Ovary (tissue), 9 donors: ENCODE data around the gene KRTAP4-16. TPM values are rescaled to one million over a fixed set of nuclear protein-coding genes. Genes with fewer than 3 reads are reported as not detected.
"Not testable (repeated sequence)": the region's sequence is repeated elsewhere in the genome, so short reads cannot be mapped to it uniquely, and the experiment has no call there.

ENCODE experiments used
- DNase-seq, 5 donors: peaks; one replicate each; pipeline ENCODE4 v3.0.0-alpha.2; 2019 to 2020
- H3K27ac ChIP-seq, 2 donors: fragments of 200-600 bp; one replicate each; pipeline versions ENCODE4 v1.5.1 to v1.8.0; 2019 to 2022
- H3K27me3 ChIP-seq: fragments of 200-600 bp; one replicate; pipeline ENCODE4 v1.8.0; 2022
- H3K36me3 ChIP-seq: fragments of 200-600 bp; sonication (generic); one replicate; pipeline ENCODE4 v1.5.1; 2019
- H3K4me1 ChIP-seq: one replicate; pipeline ENCODE4 v1.8.1; 2013; ENCODE audit warnings: mild to moderate bottlenecking, moderate library complexity; ENCODE audit not compliant: insufficient read depth
- H3K4me3 ChIP-seq: fragments of 200-600 bp; sonication (generic); one replicate; pipeline ENCODE4 v1.5.1; 2017
- H3K9me3 ChIP-seq, 2 donors: fragments of 200-600 bp in 1 of 2; sonication (generic) in 1 of 2; one replicate each; pipeline versions ENCODE4 v1.5.1 to v1.8.1; 2013 to 2019; ENCODE audit warnings: mild to moderate bottlenecking in 1 of 2, moderate library complexity in 1 of 2
- EP300 ChIP-seq: sonication (generic); formaldehyde crosslinking; IDR thresholded peaks from one replicate; pipeline ENCODE4 v1.6.1; 2017; ENCODE audit warnings: antibody characterized with exemption
- POLR2A ChIP-seq: fragments of 450-650 bp; IDR thresholded peaks from one replicate; pipeline ENCODE4 v1.6.1; 2017; ENCODE audit warnings: antibody characterized with exemption, mild to moderate bottlenecking, moderate library complexity
- WGBS, 3 donors: extraction: QIAGEN DNeasy Blood & Tissue Kit in 1 of 3; methylation state at CpG; one replicate each; pipeline versions ENCODE4 v1.1.5 to v1.1.7; 2013 to 2017; 5-methylcytosine and 5-hydroxymethylcytosine counted together
- intact Hi-C, 4 donors: fragments of 100-400 bp; cut with DNase I; formaldehyde crosslinking; loops; one replicate each; pipeline versions ENCODE4 v1.11.0 to v1.15.1; 2022 to 2023
- polyA plus RNA-seq, 2 donors: library from polyadenylated mRNA; stranded (reverse); fragments of 200-250 nt in 1 of 2; fragments of 350-450 nt in 1 of 2; fragmentation: Illumina TruSeq in 1 of 2; extraction: RNeasy Lipid Tissue Mini Kit (QIAGEN cat#74804) in 1 of 2; gene quantifications; one replicate each; pipeline ENCODE4 v1.2.3, GENCODE V29; 2013 to 2014
- total RNA-seq, 7 donors: library from RNA; depleted of rRNA in 2 of 7; stranded (reverse); fragments of >200 nt in 2 of 7; fragmentation: NEBNext Ultra II Directional in 3 of 7; extraction: Animal tissue kit (Norgen Biotek cat#: 25700) in 3 of 7; gene quantifications; one replicate each; pipeline versions ENCODE4 v1.1.0 to v1.2.4, GENCODE V29; 2016 to 2023
- TF ChIP-seq, protein P1 (sequence below), 3 donors: fragments of 450-650 bp in 2 of 3; fragments of 200-600 bp in 1 of 3; IDR thresholded peaks; one replicate each; pipeline versions ENCODE4 v1.5.1 to v1.8.0; 2016 to 2022; ENCODE audit warnings: antibody characterized with exemption in 3 of 3, mild to moderate bottlenecking in 1 of 3
- donor health status: DM: no; HTN: no; CAD: no; lungs with moderate emphysema.
- donor health status: DM: no; HTN: no; CAD: no.
- donor health status: Bipolar disorder and iron deficiency.
- donor health status: DM: yes; HTN: yes; CAD: no.
- donor health status: DM: no; HTN: no; CAD: no.
- donor health status: DM: yes; HTN: yes; CAD: no.

KRTAP4-16 gene
- total and polyA plus RNA-seq, 9 donors = not detected

GRCh38 chr17:41063449-41063848, 38.6 kb downstream of the KRTAP4-16 start:
- no peak for DNase-seq
- no peaks in the 10 kb centered on the region for H3K27me3 ChIP-seq
- TF ChIP-seq, protein P1, sequence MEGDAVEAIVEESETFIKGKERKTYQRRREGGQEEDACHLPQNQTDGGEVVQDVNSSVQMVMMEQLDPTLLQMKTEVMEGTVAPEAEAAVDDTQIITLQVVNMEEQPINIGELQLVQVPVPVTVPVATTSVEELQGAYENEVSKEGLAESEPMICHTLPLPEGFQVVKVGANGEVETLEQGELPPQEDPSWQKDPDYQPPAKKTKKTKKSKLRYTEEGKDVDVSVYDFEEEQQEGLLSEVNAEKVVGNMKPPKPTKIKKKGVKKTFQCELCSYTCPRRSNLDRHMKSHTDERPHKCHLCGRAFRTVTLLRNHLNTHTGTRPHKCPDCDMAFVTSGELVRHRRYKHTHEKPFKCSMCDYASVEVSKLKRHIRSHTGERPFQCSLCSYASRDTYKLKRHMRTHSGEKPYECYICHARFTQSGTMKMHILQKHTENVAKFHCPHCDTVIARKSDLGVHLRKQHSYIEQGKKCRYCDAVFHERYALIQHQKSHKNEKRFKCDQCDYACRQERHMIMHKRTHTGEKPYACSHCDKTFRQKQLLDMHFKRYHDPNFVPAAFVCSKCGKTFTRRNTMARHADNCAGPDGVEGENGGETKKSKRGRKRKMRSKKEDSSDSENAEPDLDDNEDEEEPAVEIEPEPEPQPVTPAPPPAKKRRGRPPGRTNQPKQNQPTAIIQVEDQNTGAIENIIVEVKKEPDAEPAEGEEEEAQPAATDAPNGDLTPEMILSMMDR (IDR thresholded peaks at IDR 0.05) = no peak
- TF ChIP-seq EP300 (no peak), POLR2A (no peak)
- no peak overlapping the region for H3K4me3 ChIP-seq
- 88 to 91% (median 91%) methylated on average over 4 of the region's 4 CpGs for WGBS, 3 donors
- peaks cover 2% of the 10 kb centered on the region for H3K4me1 ChIP-seq
- no peak overlapping the region for H3K27ac ChIP-seq
- H3K9me3 ChIP-seq = no peaks in the 10 kb centered on the region
- no peaks in the 10 kb centered on the region for H3K36me3 ChIP-seq
- intact Hi-C loops = no loop called here

DNA sequence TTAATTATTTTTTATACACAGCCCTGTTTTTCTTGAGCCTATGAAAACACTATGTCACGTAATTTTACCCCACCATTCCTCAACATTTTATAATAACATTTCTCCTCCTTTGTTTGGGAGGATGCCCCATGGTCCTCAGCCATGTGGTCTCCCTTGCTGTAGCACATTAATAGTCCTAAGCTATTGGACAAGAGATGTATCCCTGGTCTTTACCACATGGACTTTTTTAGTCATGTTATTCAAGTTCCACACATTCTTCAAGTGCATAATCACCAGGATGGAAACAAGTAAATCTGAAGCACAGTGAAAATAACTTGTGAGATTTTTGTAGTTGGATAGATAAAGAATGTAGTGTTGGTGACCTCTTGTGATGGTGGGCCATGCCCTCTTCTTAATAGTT, 40.0 kb downstream of the KRTAP4-16 start:
- peaks cover 2% of the 10 kb centered on the region for H3K4me1 ChIP-seq
- intact Hi-C loops = no loop called here
- 9 to 20% (median 15%) methylated on average over 1 of the region's 1 CpG for WGBS, 3 donors
- no peaks in the 10 kb centered on the region for H3K27me3 ChIP-seq
- no peak overlapping the region for H3K27ac ChIP-seq
- H3K36me3 ChIP-seq = no peaks in the 10 kb centered on the region
- DNase-seq = no peak
- H3K4me3 ChIP-seq = no peak overlapping the region
- H3K9me3 ChIP-seq = no peaks in the 10 kb centered on the region
- TF ChIP-seq POLR2A (no peak), EP300 (no peak)
- TF ChIP-seq, protein P1 (IDR thresholded peaks at IDR 0.05) = no peak

- H3K36me3 ChIP-seq = no peaks in the 10 kb centered on the region
- WGBS, 3 donors = 74 to 82% (median 80%) methylated on average over 6 of the region's 6 CpGs
- H3K4me3 ChIP-seq = no peak within 1 kb of the TSS
- H3K9me3 ChIP-seq = no peaks in the 10 kb centered on the region
- H3K27me3 ChIP-seq = no peaks in the 10 kb centered on the region
- intact Hi-C loops = no loop called here
- no peak within 1 kb of the TSS for H3K27ac ChIP-seq
- H3K4me1 ChIP-seq = peaks cover 2% of the 10 kb centered on the region
- DNase-seq = no peak
- TF ChIP-seq EP300 (no peak), POLR2A (no peak)
- TF ChIP-seq, protein P1 (IDR thresholded peaks at IDR 0.05) = no peak
Measured at GRCh38 chr17:41060052-41060604, 41.9 kb downstream of the KRTAP4-16 start, which contains the start of gene KRTAP2-3. Gene KRTAP2-3 (minus strand): TSS chr17:41060114. CDS start chr17:41060050, 64 bp downstream.

DNA sequence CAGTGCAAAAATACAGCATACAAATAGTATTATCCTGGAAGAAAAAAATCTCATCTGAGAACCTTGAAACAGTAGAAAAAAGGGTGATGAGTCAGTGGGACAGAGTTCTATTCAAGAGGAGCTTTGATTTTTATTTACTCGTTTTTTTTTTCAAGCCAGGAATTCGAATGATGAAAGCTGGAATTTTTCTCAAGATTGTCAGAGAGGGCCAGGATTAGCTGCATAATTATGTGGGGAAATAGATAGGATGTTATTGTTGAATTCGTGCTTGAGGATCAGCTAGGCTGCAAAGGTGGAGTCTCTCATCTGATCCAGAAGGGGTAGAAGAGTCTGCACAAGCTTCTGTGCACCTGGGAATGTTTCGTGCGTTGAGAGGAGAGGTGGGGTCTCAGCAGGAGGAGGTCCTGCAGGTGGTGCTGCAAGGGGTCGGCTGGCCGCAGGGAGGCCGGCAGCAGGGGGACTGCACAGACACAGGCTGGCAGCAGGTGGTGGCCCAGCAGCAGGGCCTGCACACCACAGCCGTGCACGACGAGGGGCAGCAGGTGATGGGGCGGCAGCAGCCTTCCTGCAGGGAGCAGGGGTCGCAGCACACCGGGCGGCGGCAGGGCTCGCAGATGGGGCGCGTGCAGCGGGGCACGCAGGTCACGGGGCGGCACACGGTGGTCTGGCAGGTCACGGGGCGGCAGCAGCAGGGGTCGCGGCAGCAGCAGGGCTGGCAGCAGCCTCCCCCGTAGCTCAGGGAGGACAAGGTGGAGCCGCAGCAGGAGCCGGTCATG, 42.5 kb downstream of the KRTAP4-16 start:
- WGBS, 3 donors = 31 to 43% (median 43%) methylated on average over 10 to 12 of the region's 31 CpGs
- intact Hi-C loops, H3K4me3 ChIP-seq, H3K36me3 ChIP-seq, H3K27ac ChIP-seq, H3K27me3 ChIP-seq, H3K9me3 ChIP-seq, H3K4me1 ChIP-seq, DNase-seq: not testable (repeated sequence)

- H3K27ac ChIP-seq = no peak overlapping the region
- TF ChIP-seq POLR2A (no peak), EP300 (no peak)
- TF ChIP-seq, protein P1 (IDR thresholded peaks at IDR 0.05) = no peak
Measured at GRCh38 chr17:41058741-41059140, 43.3 kb downstream of the KRTAP4-16 start.

More at GRCh38 chr17:41058741-41059140, 43.3 kb downstream of the KRTAP4-16 start:
- Histone ChIP-seq H3K36me3 (no peaks in the 10 kb centered on the region), H3K9me3 (no peaks in the 10 kb centered on the region), H3K27me3 (no peaks in the 10 kb centered on the region), H3K4me3 (no peak overlapping the region), H3K4me1 (peaks cover 2% of the 10 kb centered on the region)
- 87 to 93% (median 90%) methylated on average over 5 of the region's 5 CpGs for WGBS, 3 donors
- intact Hi-C loops = no loop called here
- DNase-seq = no peak
